Loucy (cell line): ENCODE measurements around the gene AIMP1.

Source experiments
- CTCF ChIP-seq: fragments of 200-600 bp; sonication (generic); conservative IDR thresholded peaks from 2 replicates; pipeline ENCODE4 v1.5.1; 2014; ENCODE audit warnings: mild to moderate bottlenecking, antibody characterized with exemption, low read length
- EZH2phosphoT487 ChIP-seq: fragments of 200-600 bp; IDR thresholded peaks from 2 replicates; pipeline ENCODE4 v1.6.1; 2018; ENCODE audit warnings: antibody characterized with exemption, mild to moderate bottlenecking, moderate library complexity, borderline replicate concordance

DNA sequence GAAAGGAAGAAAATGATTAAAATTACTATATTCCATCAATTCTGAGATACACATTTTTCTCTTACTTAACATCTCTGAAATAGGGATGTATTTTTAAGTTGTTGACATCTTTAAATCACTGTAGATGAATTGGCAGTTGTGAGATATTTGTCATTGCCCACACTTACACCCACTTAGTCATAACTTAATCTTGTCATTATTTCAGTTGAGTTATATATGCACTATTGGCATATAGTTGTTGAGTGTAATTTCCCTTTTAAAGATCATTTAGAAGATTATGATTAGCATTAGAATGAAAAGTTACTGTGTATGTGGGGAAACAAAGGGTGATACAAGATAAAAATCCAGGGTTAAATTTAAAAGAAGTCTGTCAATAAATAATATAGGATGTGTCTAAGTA is 2.2 kb downstream of the AIMP1 start:
- TF ChIP-seq CTCF (no peak), EZH2phosphoT487 (no peak)
